Neural progenitor cell (in vitro differentiated cells): ENCODE measurements around the gene FAT2.

Experiments
- CTCF ChIP-seq: fragments of 200-600 bp; sonication (generic); IDR thresholded peaks from 2 replicates; pipeline ENCODE4 v1.5.1; 2017; ENCODE audit warnings: antibody characterized with exemption, mild to moderate bottlenecking
- EZH2 ChIP-seq: fragments of 200-600 bp; sonication (generic); IDR thresholded peaks from 2 replicates; pipeline ENCODE4 v1.6.1; 2017; ENCODE audit warnings: antibody characterized with exemption, mild to moderate bottlenecking, moderate library complexity
- EZH2phosphoT487 ChIP-seq: fragments of 200-600 bp; sonication (generic); IDR thresholded peaks from 2 replicates; pipeline ENCODE4 v1.6.1; 2017; ENCODE audit warnings: antibody characterized with exemption

DNA sequence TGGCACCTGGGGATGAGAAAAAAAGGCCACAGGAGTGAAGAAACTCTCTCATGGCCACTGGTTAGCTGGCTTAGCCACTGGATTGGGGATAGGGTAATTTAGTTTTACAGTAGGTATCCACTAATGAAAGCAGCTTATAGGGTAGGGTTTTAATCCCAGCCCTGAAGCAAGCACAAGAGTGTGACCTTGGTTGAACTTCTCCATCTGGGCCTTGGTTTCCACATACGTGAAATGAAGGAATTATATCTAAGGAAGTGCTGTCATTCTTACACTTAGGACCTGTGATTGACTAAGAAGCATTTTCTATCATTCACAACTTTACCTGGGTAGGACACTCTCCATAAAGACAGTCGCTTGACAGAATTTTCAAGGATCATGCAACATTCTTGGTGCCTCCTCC is 49.6 kb downstream of the FAT2 start:
- TF ChIP-seq CTCF: no peak
- no peak for TF ChIP-seq EZH2phosphoT487
- no peak for TF ChIP-seq EZH2
